ENCODE data around the gene THUMPD3.

Gene THUMPD3

DNA sequence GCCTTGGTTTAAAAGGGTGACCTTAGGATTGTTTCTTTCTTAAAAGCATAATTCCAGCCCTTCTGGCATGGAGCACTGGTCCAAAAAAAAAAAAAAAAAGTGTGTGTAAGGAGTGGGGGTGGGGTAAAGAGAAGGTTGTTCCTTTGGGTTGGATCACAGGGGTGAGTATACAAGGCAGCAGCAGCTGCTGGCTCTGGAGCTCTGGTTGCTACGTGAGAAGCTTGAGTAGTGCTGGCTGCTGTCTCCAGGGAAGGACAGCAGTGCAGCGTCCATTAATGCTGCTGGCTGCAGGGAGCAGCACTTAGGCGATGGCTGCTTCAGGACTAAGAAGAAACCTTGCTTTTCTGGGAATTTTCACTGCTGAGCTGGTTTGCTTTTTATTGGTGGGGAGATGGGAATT, 36.9 kb downstream of the THUMPD3 start:
- peak; percentile 41 for DNase-seq (ENCODE audit: low spot score)
- CTCF ChIA-PET = interaction anchor here (0.6 kb wide), 1 partner anchor 25 kb away, joined by 3 read pairs; no protein-coding TSS in a partner anchor
- TF ChIP-seq, protein P1, sequence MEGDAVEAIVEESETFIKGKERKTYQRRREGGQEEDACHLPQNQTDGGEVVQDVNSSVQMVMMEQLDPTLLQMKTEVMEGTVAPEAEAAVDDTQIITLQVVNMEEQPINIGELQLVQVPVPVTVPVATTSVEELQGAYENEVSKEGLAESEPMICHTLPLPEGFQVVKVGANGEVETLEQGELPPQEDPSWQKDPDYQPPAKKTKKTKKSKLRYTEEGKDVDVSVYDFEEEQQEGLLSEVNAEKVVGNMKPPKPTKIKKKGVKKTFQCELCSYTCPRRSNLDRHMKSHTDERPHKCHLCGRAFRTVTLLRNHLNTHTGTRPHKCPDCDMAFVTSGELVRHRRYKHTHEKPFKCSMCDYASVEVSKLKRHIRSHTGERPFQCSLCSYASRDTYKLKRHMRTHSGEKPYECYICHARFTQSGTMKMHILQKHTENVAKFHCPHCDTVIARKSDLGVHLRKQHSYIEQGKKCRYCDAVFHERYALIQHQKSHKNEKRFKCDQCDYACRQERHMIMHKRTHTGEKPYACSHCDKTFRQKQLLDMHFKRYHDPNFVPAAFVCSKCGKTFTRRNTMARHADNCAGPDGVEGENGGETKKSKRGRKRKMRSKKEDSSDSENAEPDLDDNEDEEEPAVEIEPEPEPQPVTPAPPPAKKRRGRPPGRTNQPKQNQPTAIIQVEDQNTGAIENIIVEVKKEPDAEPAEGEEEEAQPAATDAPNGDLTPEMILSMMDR (conservative IDR thresholded peaks at IDR 0.05; ENCODE audit: low read depth) = no peak
- H3K27ac ChIP-seq = peak overlapping the region; percentile 70
- POLR2A ChIA-PET (ENCODE audit: low non-redundant PET) = no interaction called here

DNA sequence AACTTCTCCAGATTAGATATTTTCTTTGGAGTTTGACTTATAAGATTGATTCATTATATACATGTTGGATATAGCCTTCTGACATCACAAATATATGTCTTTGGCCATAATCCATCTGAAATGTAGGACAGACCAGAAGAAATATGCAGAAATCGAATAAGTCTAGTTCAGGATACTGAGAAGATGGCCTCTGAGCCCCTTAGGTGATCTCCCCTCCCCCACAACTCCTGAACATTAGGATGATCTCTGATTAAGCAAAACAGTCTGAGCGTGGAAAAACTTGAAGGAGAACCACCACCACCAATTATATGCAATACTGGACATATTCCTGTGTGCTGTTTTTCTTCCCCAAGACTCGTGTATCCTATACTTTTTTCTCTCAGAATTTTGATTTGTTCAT, 37.8 kb downstream of the THUMPD3 start:
- H3K27ac ChIP-seq = no peak overlapping the region
- no peak for DNase-seq (ENCODE audit: low spot score)
- TF ChIP-seq, protein P1 (conservative IDR thresholded peaks at IDR 0.05; ENCODE audit: low read depth) = no peak
- ChIA-PET POLR2A (ENCODE audit: low non-redundant PET) (no interaction called here), CTCF (no interaction called here)

DNA sequence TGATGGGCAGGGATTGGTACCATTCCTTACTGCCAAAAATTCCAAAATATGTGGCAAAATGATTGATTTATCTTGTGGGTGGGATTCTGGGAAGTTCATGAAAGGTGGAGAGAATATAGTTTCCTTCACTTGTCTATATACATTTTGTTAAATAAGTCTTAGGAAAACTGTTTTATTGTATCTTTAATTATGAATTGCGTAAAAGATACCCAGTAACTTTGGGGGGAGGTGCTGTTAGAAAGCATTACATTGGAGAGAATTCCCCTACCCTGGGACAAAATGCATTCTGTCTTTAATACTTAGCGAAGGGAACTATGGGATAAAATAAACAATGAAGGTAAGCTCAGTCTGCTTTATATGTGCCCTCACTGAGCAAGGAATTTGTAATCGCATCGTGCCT, 39.1 kb downstream of the THUMPD3 start:
- TF ChIP-seq, protein P1 (conservative IDR thresholded peaks at IDR 0.05; ENCODE audit: low read depth) = no peak
- ChIA-PET POLR2A (ENCODE audit: low non-redundant PET) (no interaction called here), CTCF (no interaction called here)
- H3K27ac ChIP-seq = no peak overlapping the region
- DNase-seq (ENCODE audit: low spot score) = no peak

DNA sequence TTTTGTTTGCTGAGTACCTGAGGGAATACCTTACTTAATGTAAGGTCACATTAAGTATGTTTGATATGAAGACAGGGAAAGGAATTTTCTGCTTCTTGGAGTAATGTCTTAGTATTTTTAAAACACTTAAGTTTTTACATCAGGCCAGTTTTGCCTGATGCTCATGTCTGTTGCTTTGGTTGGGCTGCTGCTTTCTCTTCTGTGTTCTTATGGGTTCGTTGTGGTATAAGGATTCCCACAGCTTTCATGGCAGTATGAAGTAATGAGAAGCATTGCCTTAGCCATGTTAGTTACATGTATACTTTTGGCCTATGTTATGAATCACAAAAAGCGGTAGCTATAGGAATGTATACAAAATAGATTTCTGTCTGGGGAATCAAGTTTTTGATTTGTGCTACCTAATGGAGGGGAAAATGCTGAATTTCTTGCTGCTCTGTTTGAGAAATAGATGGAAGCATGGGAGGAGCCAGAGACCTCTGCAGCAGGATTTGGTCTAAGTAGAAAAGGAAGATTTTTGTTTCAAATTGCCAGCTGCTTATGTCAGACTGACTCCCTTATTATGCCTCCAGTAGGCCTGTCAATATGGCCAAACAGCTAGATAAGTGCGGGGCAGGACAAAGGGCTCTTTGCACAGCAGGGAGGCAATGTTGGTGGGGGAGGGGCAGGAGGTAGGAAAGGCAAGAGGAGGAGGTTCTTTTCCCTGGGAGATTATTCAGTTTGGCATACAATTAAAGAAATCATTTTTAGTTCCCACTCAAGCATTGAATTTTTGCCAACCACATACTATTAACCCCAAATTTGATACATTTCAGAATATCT, 39.8 kb downstream of the THUMPD3 start:
- TF ChIP-seq, protein P1 (conservative IDR thresholded peaks at IDR 0.05; ENCODE audit: low read depth) = no peak
- CTCF ChIA-PET = no interaction called here
- no peak overlapping the region for H3K27ac ChIP-seq
- POLR2A ChIA-PET (ENCODE audit: low non-redundant PET) = interaction anchor here (0.7 kb wide), 1 partner anchor 18 kb away, joined by 3 read pairs; no protein-coding TSS in a partner anchor
- DNase-seq (ENCODE audit: low spot score) = no peak

DNA sequence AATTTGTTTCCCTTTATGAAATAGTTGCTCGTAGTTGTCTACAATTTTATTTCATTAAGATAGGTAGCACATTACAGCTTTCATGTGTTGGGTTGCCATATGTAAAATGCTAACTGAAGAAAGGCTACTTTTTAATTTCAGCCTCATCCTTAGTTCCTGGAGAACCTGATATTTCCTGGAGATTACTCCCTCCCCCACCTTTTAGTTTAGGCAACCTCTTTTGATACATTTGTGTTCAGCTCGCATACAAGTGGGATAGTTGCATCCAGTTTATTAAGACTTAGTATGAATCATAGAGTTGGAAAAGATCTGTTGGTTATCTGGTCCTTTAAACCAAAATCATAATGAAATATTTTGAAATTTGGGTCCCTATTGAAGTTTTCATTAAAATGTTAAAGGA, 40.6 kb downstream of the THUMPD3 start:
- TF ChIP-seq, protein P1 (conservative IDR thresholded peaks at IDR 0.05; ENCODE audit: low read depth) = no peak
- ChIA-PET CTCF (no interaction called here), POLR2A (ENCODE audit: low non-redundant PET) (no interaction called here)
- no peak overlapping the region for H3K27ac ChIP-seq
- no peak for DNase-seq (ENCODE audit: low spot score)

DNA sequence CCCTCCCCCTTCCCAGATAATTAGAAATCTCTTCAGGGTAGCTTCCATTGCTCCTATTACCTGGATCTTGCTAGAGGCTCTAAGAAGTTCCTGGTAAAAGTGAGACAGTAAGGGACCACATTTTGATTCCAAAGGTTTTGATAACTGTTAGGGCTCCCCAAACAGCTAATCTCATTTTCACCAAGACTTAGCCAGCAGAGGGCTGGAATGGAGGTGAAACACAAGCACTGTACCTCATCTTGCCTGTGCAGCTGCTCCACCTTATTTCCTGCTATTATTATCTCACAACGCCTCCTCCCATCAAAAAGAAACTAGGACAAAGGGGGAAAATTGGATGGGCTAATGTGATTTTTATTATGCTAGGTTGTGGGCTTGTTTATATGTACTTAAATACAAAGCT, 41.8 kb downstream of the THUMPD3 start:
- ChIA-PET CTCF (interaction anchor here (1.1 kb wide), 1 partner anchor 21 kb away, joined by 3 read pairs; no protein-coding TSS in a partner anchor), POLR2A (ENCODE audit: low non-redundant PET) (no interaction called here)
- no peak for DNase-seq (ENCODE audit: low spot score)
- TF ChIP-seq, protein P1 (conservative IDR thresholded peaks at IDR 0.05; ENCODE audit: low read depth) = no peak
- H3K27ac ChIP-seq = no peak overlapping the region

Data from RWPE1 (cell line).